HepG2 (cell line): Measurements from ENCODE around the gene VPS18. TPM values are rescaled to one million over a fixed set of nuclear protein-coding genes. Genes with fewer than 3 reads are reported as not detected.

Experiments
- ATF3 ChIP-seq: sonication (generic); formaldehyde crosslinking; IDR thresholded peaks from 2 replicates; pipeline ENCODE4 v1.4.0; 2020; ENCODE audit warnings: missing genetic modification reagents
- ATF7 ChIP-seq, 2 experiments: fragments of 450-650 bp in 1 of 2; sonication (generic) in 1 of 2; formaldehyde crosslinking in 1 of 2; IDR thresholded peaks; 2 replicates each; pipeline versions ENCODE4 v1.4.0 to v1.6.1; 2016 to 2020; ENCODE audit warnings: antibody characterized with exemption in 1 of 2, mild to moderate bottlenecking in 1 of 2, missing genetic modification reagents in 1 of 2
- ETV5 ChIP-seq: IDR thresholded peaks from 2 replicates; pipeline ENCODE4 v1.6.1; 2018; ENCODE audit warnings: missing biosample characterization, missing genetic modification reagents, inconsistent platforms, borderline replicate concordance
- FOXC1 ChIP-seq: sonication (generic); formaldehyde crosslinking; IDR thresholded peaks from 2 replicates; pipeline ENCODE4 v1.8.0; 2022; ENCODE audit warnings: mild to moderate bottlenecking, missing genetic modification reagents, borderline replicate concordance
- GATAD2A ChIP-seq: IDR thresholded peaks from 2 replicates; pipeline ENCODE4 v1.6.1; 2016
- HNRNPL ChIP-seq: fragments of 200-400 bp; formaldehyde crosslinking; IDR thresholded peaks from 2 replicates; pipeline ENCODE4 v1.6.1; 2017; ENCODE audit warnings: mild to moderate bottlenecking, low read depth, low read length
- HOXA9 ChIP-seq: sonication (generic); formaldehyde crosslinking; IDR thresholded peaks from 2 replicates; pipeline ENCODE4 v1.8.1; 2022; ENCODE audit warnings: missing genetic modification reagents, mild to moderate bottlenecking, moderate library complexity, borderline replicate concordance
- KLF15 ChIP-seq: sonication (generic); formaldehyde crosslinking; IDR thresholded peaks from 2 replicates; pipeline ENCODE4 v1.8.1; 2023; ENCODE audit warnings: borderline replicate concordance, mild to moderate bottlenecking, inconsistent platforms, missing genetic modification reagents, mixed read lengths
- RNF219 ChIP-seq: sonication (generic); formaldehyde crosslinking; IDR thresholded peaks from 2 replicates; pipeline ENCODE4 v1.5.0; 2020; ENCODE audit warnings: mild to moderate bottlenecking, missing genetic modification reagents
- SAFB2 ChIP-seq: sonication (generic); formaldehyde crosslinking; IDR thresholded peaks from 2 replicates; pipeline ENCODE4 v1.5.1; 2020; ENCODE audit warnings: missing genetic modification reagents, low read depth, mild to moderate bottlenecking, borderline replicate concordance
- SCMH1 ChIP-seq: sonication (generic); formaldehyde crosslinking; IDR thresholded peaks from 2 replicates; pipeline ENCODE4 v1.9.0; 2021; ENCODE audit warnings: missing genetic modification reagents, mild to moderate bottlenecking, borderline replicate concordance
- SYNCRIP ChIP-seq: fragments of 200-400 bp; formaldehyde crosslinking; IDR thresholded peaks from 2 replicates; pipeline ENCODE4 v1.6.1; 2018; ENCODE audit warnings: mild to moderate bottlenecking, low read depth, low read length; ENCODE audit not compliant: insufficient read depth
- TBL1XR1 ChIP-seq: fragments of 150-350 bp; IDR thresholded peaks from 2 replicates; pipeline ENCODE4 v1.6.1; 2014; ENCODE audit warnings: borderline replicate concordance, low read length; ENCODE audit not compliant: partially characterized antibody
- TEF ChIP-seq: sonication (generic); formaldehyde crosslinking; IDR thresholded peaks from 2 replicates; pipeline ENCODE4 v1.5.0; 2020; ENCODE audit warnings: missing genetic modification reagents
- TOE1 ChIP-seq: sonication (generic); formaldehyde crosslinking; IDR thresholded peaks from 2 replicates; pipeline ENCODE4 v1.4.0; 2020; ENCODE audit warnings: mild to moderate bottlenecking, missing genetic modification reagents
- TRAFD1 ChIP-seq: sonication (generic); formaldehyde crosslinking; IDR thresholded peaks from 2 replicates; pipeline ENCODE4 v1.5.1; 2020; ENCODE audit warnings: missing genetic modification reagents, mild to moderate bottlenecking, borderline replicate concordance
- ZNF343 ChIP-seq: sonication (generic); formaldehyde crosslinking; IDR thresholded peaks from 2 replicates; pipeline ENCODE4 v1.4.0; 2020; ENCODE audit warnings: mild to moderate bottlenecking, missing genetic modification reagents
- ZNF451 ChIP-seq: sonication (generic); formaldehyde crosslinking; IDR thresholded peaks from 2 replicates; pipeline ENCODE4 v1.5.0; 2020; ENCODE audit warnings: mild to moderate bottlenecking, missing genetic modification reagents
- ZNF501 ChIP-seq: sonication (generic); formaldehyde crosslinking; IDR thresholded peaks from 2 replicates; pipeline ENCODE4 v1.5.1; 2020; ENCODE audit warnings: mild to moderate bottlenecking, moderate library complexity, missing genetic modification reagents
- ZNF546 ChIP-seq: sonication (generic); formaldehyde crosslinking; conservative IDR thresholded peaks from 2 replicates; pipeline ENCODE4 v1.8.1; 2023; ENCODE audit warnings: mild to moderate bottlenecking, missing genetic modification reagents
- ZNF605 ChIP-seq: sonication (generic); formaldehyde crosslinking; IDR thresholded peaks from 2 replicates; pipeline ENCODE4 v1.8.0; 2022; ENCODE audit warnings: mild to moderate bottlenecking, missing genetic modification reagents
- ZNF737 ChIP-seq: sonication (generic); formaldehyde crosslinking; IDR thresholded peaks from 2 replicates; pipeline ENCODE4 v1.5.0; 2020; ENCODE audit warnings: missing genetic modification reagents, mild to moderate bottlenecking, borderline replicate concordance
- ZNF772 ChIP-seq: sonication (generic); formaldehyde crosslinking; IDR thresholded peaks from 2 replicates; pipeline ENCODE4 v1.5.0; 2020; ENCODE audit warnings: mild to moderate bottlenecking, missing genetic modification reagents
- ZNF792 ChIP-seq: IDR thresholded peaks from 2 replicates; pipeline ENCODE4 v1.6.1; 2016
- polyA plus RNA-seq, 8 experiments: library from polyadenylated mRNA; depleted of rRNA in 3 of 8; stranded (reverse) in 7 of 8; unstranded in 1 of 8; fragments of >200 nt; fragmentation: Illumina TruSeq in 4 of 8; extraction: Trizol in 4 of 8; gene quantifications; 2 replicates each; pipeline versions ENCODE4 v1.2.1 to v1.2.3, GENCODE V29; 2011 to 2016; ENCODE audit warnings: low read depth in 4 of 8, missing spikeins in 1 of 8, mixed read lengths in 1 of 8; ENCODE audit not compliant: insufficient read depth in 1 of 8
- total RNA-seq, 5 experiments: library from RNA; depleted of rRNA; stranded (reverse); fragments of >200 nt; fragmentation: Illumina TruSeq; extraction: Trizol; gene quantifications; 2 replicates each; pipeline ENCODE4 v1.2.3, GENCODE V29; 2016; ENCODE audit warnings: low read depth in 1 of 5

The VPS18 gene
- total and polyA plus RNA-seq, 2 of the 13 experiments (the other 11 are each of a cell fraction or from before 2014, with no cell fraction given), result 5.8 to 17.0 TPM

GRCh38 chr15:40893733-40894680 lies at the start of gene VPS18 (continued):
- TF ChIP-seq RNF219, result no peak
- peak; percentile 42; the same call in 1 of the 2 replicates for TF ChIP-seq FOXC1 (CRISPR knock-in tag)
- TF ChIP-seq SAFB2 (CRISPR knock-in tag), result no peak
- no peak for TF ChIP-seq ATF7 (IDR thresholded peaks at IDR 0.05)
- TF ChIP-seq ATF7 (CRISPR knock-in tag; IDR thresholded peaks at IDR 0.05), result peak; percentile 58; the same call in 1 of the 2 replicates
- peak; percentile 41; the same call in 1 of the 2 replicates for TF ChIP-seq ETV5 (CRISPR knock-in tag)
- no peak; the same call in 1 of the 2 replicates for TF ChIP-seq HOXA9 (CRISPR knock-in tag)
- no peak for TF ChIP-seq TBL1XR1
- TF ChIP-seq ZNF501 (CRISPR knock-in tag), result no peak; the same call in 1 of the 2 replicates
- no peak for TF ChIP-seq GATAD2A
- TF ChIP-seq ZNF546, result peak; percentile 75; the same call in 1 of the 2 replicates
- no peak for TF ChIP-seq ATF3 (CRISPR knock-in tag)
- peak; percentile 53; the same call in 1 of the 2 replicates for TF ChIP-seq ZNF343 (CRISPR knock-in tag)
- TF ChIP-seq ZNF792 (CRISPR knock-in tag), result peak; percentile 75; the same call in 1 of the 2 replicates
- TF ChIP-seq ZNF737 (CRISPR knock-in tag), result no peak
- TF ChIP-seq ZNF772 (CRISPR knock-in tag), result peak; percentile 76; the same call in 1 of the 2 replicates
- no peak for TF ChIP-seq SCMH1 (CRISPR knock-in tag)
- TF ChIP-seq SYNCRIP, result no peak
- peak; percentile 83 for TF ChIP-seq HNRNPL
- TF ChIP-seq ZNF451, result no peak
- TF ChIP-seq TEF, result no peak
- peak; percentile 60; the same call in 1 of the 2 replicates for TF ChIP-seq ZNF605
- no peak for TF ChIP-seq TOE1
- no peak for TF ChIP-seq TRAFD1
- TF ChIP-seq KLF15 (CRISPR knock-in tag), result no peak
